Ishikawa (cell line): ENCODE measurements around the gene ROBO1.

Experiments used
- CEBPB ChIP-seq: IDR thresholded peaks from 2 replicates; pipeline ENCODE4 v1.6.1; 2012
- CREB1 ChIP-seq: IDR thresholded peaks from 2 replicates; pipeline ENCODE4 v1.6.1; 2012; ENCODE audit warnings: low read depth
- EGR1 ChIP-seq: IDR thresholded peaks from 2 replicates; pipeline ENCODE4 v1.6.1; 2012
- EP300 ChIP-seq: IDR thresholded peaks from 2 replicates; pipeline ENCODE4 v1.6.1; 2012; ENCODE audit warnings: borderline replicate concordance
- FOXM1 ChIP-seq: IDR thresholded peaks from 2 replicates; pipeline ENCODE4 v1.6.1; 2012; ENCODE audit warnings: low read depth, borderline replicate concordance
- MAX ChIP-seq: IDR thresholded peaks from 2 replicates; pipeline ENCODE4 v1.6.1; 2012
- NFIC ChIP-seq: IDR thresholded peaks from 2 replicates; pipeline ENCODE4 v1.6.1; 2012
- RAD21 ChIP-seq: IDR thresholded peaks from 2 replicates; pipeline ENCODE4 v1.6.1; 2012; ENCODE audit warnings: low read depth
- REST ChIP-seq: IDR thresholded peaks from 2 replicates; pipeline ENCODE4 v1.6.1; 2012; ENCODE audit warnings: low read depth, mild to moderate bottlenecking
- TAF1 ChIP-seq: IDR thresholded peaks from 2 replicates; pipeline ENCODE4 v1.6.1; 2012; ENCODE audit warnings: low read depth, mild to moderate bottlenecking
- TCF12 ChIP-seq: IDR thresholded peaks from 2 replicates; pipeline ENCODE4 v1.6.1; 2012; ENCODE audit warnings: low read depth
- TEAD4 ChIP-seq: IDR thresholded peaks from 2 replicates; pipeline ENCODE4 v1.6.1; 2012
- USF1 ChIP-seq: IDR thresholded peaks from 2 replicates; pipeline ENCODE4 v1.6.1; 2012
- YY1 ChIP-seq: IDR thresholded peaks from 2 replicates; pipeline ENCODE4 v1.6.1; 2012; ENCODE audit warnings: low read depth
- ZBTB7A ChIP-seq: IDR thresholded peaks from 2 replicates; pipeline ENCODE4 v1.6.1; 2012; ENCODE audit warnings: low read depth

Gene ROBO1

GRCh38 chr3:78633626-78634025 is 1134.2 kb downstream of the ROBO1 start:
- no peak for TF ChIP-seq TCF12
- TF ChIP-seq RAD21, result no peak
- no peak for TF ChIP-seq ZBTB7A
- TF ChIP-seq TEAD4, result no peak
- no peak for TF ChIP-seq CREB1
- no peak for TF ChIP-seq EP300
- TF ChIP-seq CEBPB, result no peak
- TF ChIP-seq REST, result no peak
- no peak for TF ChIP-seq NFIC
- no peak for TF ChIP-seq TAF1
- no peak for TF ChIP-seq YY1

- TF ChIP-seq EP300, result no peak
- TF ChIP-seq USF1, result no peak
- no peak for TF ChIP-seq RAD21
Measured at GRCh38 chr3:78632925-78633553, 1134.8 kb downstream of the ROBO1 start.

- TF ChIP-seq EGR1, result no peak
- no peak for TF ChIP-seq ZBTB7A
- TF ChIP-seq TEAD4, result no peak
- no peak for TF ChIP-seq FOXM1
- TF ChIP-seq EP300, result no peak
- TF ChIP-seq CREB1, result no peak
Measured at GRCh38 chr3:78629544-78629943, 1138.3 kb downstream of the ROBO1 start.

GRCh38 chr3:78621061-78621716 is 1146.6 kb downstream of the ROBO1 start:
- TF ChIP-seq USF1, result no peak
- TF ChIP-seq NFIC, result no peak
- TF ChIP-seq TEAD4, result no peak
- TF ChIP-seq YY1, result no peak
- TF ChIP-seq TCF12, result no peak
- TF ChIP-seq FOXM1, result no peak
- no peak for TF ChIP-seq RAD21
- TF ChIP-seq EGR1, result no peak
- no peak for TF ChIP-seq CREB1
- no peak for TF ChIP-seq CEBPB
- TF ChIP-seq EP300, result no peak
- TF ChIP-seq MAX, result no peak
- TF ChIP-seq REST, result no peak
- TF ChIP-seq ZBTB7A, result no peak
- TF ChIP-seq TAF1, result no peak

- TF ChIP-seq TEAD4, result no peak
- no peak for TF ChIP-seq CEBPB
- TF ChIP-seq ZBTB7A, result no peak
- no peak for TF ChIP-seq TCF12
- TF ChIP-seq REST, result no peak
- no peak for TF ChIP-seq NFIC
- TF ChIP-seq TAF1, result no peak
- no peak for TF ChIP-seq MAX
- TF ChIP-seq EGR1, result no peak
Measured at GRCh38 chr3:78614486-78614885, 1153.3 kb downstream of the ROBO1 start.
